Gastrocnemius medialis (tissue), 4 donors: ENCODE measurements around the gene ARHGEF4.

ENCODE experiments used
- POLR2A ChIP-seq, 2 donors: fragments of 450-650 bp; IDR thresholded peaks; one replicate each; pipeline ENCODE4 v1.6.1; 2017; ENCODE audit warnings: antibody characterized with exemption in 2 of 2, mild to moderate bottlenecking in 2 of 2, moderate library complexity in 2 of 2
- TF ChIP-seq, protein P1 (sequence below), 5 experiments: fragments of 450-650 bp in 3 of 5; fragments of 200-600 bp in 2 of 5; sonication (generic) in 2 of 5; IDR thresholded peaks in 4 of 5; conservative IDR thresholded peaks in 1 of 5; 1 replicate in 4 of 5; 2 replicates in 1 of 5; pipeline ENCODE4 v1.5.1; 2016 to 2019; ENCODE audit warnings: antibody characterized with exemption in 5 of 5, mild to moderate bottlenecking in 3 of 5, moderate library complexity in 3 of 5

DNA sequence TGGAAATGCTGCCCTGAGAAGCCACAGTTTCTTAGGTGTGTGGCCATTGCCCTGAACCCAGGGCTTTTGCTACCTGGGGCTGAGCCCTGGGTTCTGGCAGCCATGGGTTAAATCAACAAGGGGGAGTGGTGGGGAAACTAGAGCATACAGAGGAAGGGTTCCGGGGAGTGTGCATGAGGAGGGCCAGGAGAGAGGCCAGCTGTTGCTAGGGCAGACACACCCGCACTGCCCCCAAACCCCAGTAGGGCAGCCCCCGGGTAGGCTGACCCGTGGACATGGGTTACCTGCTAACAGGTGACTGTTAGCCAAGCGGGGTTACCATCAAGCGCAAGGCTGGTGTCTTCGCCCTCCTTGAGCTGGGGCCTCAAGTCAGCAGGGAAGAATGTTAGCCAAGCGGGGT is 14.8 kb upstream of the ARHGEF4 start:
- TF ChIP-seq, protein P1, sequence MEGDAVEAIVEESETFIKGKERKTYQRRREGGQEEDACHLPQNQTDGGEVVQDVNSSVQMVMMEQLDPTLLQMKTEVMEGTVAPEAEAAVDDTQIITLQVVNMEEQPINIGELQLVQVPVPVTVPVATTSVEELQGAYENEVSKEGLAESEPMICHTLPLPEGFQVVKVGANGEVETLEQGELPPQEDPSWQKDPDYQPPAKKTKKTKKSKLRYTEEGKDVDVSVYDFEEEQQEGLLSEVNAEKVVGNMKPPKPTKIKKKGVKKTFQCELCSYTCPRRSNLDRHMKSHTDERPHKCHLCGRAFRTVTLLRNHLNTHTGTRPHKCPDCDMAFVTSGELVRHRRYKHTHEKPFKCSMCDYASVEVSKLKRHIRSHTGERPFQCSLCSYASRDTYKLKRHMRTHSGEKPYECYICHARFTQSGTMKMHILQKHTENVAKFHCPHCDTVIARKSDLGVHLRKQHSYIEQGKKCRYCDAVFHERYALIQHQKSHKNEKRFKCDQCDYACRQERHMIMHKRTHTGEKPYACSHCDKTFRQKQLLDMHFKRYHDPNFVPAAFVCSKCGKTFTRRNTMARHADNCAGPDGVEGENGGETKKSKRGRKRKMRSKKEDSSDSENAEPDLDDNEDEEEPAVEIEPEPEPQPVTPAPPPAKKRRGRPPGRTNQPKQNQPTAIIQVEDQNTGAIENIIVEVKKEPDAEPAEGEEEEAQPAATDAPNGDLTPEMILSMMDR (IDR thresholded peaks at IDR 0.05 in 4 of 5, conservative IDR thresholded peaks at IDR 0.05 in 1 of 5): no peak
- no peak for TF ChIP-seq POLR2A (IDR thresholded peaks at IDR 0.05)
